ENCODE data around the gene QSOX2. TPM values are rescaled to one million over a fixed set of nuclear protein-coding genes. Genes with fewer than 3 reads are reported as not detected.
A peak's percentile ranks its signal among the peaks of the same experiment; 100 is the strongest.

The QSOX2 gene
- total RNA-seq, 1 donor: 12.7 TPM

GRCh38 chr9:136225748-136226679 lies 19.6 kb downstream of the QSOX2 start:
- Histone ChIP-seq H3K4me3 (ENCODE audit: insufficient read depth, low read length) (no peak overlapping the region), H3K4me2 (ENCODE audit: insufficient read depth, low read length) (no peak overlapping the region), H3K36me3 (ENCODE audit: insufficient read depth, low read length) (peaks cover 10% of the 10 kb centered on the region), H3K27me3 (ENCODE audit: insufficient read depth, low read length) (no peaks in the 10 kb centered on the region), H3K9me3 (ENCODE audit: low read depth, low read length) (no peaks in the 10 kb centered on the region), H3K4me1 (ENCODE audit: insufficient read depth, low read length) (peaks cover 14% of the 10 kb centered on the region), H2AFZ (ENCODE audit: low read length) (no peak overlapping the region), H4K20me1 (ENCODE audit: insufficient read depth, low read length) (peaks cover 24% of the 10 kb centered on the region), H3K79me2 (ENCODE audit: insufficient read depth, low read length) (peaks cover 11% of the 10 kb centered on the region), H3K27ac (ENCODE audit: low read depth, low read length) (no peak overlapping the region)
- peak; percentile 94 for DNase-seq (ENCODE audit: insufficient read length, low spot score, missing footprints)
- TF ChIP-seq CTCF (IDR thresholded peaks at IDR 0.05; ENCODE audit: extremely low read depth, low read depth, low read length): peak; percentile 81

- TF ChIP-seq CTCF (IDR thresholded peaks at IDR 0.05; ENCODE audit: extremely low read depth, low read depth, low read length): no peak
- Histone ChIP-seq H3K9me3 (ENCODE audit: low read depth, low read length) (no peaks in the 10 kb centered on the region), H3K4me1 (ENCODE audit: insufficient read depth, low read length) (peaks cover 14% of the 10 kb centered on the region), H3K27ac (ENCODE audit: low read depth, low read length) (no peak overlapping the region), H3K4me2 (ENCODE audit: insufficient read depth, low read length) (no peak overlapping the region), H3K36me3 (ENCODE audit: insufficient read depth, low read length) (peaks cover 10% of the 10 kb centered on the region), H3K4me3 (ENCODE audit: insufficient read depth, low read length) (no peak overlapping the region), H3K79me2 (ENCODE audit: insufficient read depth, low read length) (peaks cover 10% of the 10 kb centered on the region), H3K27me3 (ENCODE audit: insufficient read depth, low read length) (no peaks in the 10 kb centered on the region), H2AFZ (ENCODE audit: low read length) (no peak overlapping the region), H4K20me1 (ENCODE audit: insufficient read depth, low read length) (peaks cover 27% of the 10 kb centered on the region)
- DNase-seq (ENCODE audit: insufficient read length, low spot score, missing footprints): peak; percentile 71
Observed at GRCh38 chr9:136225366-136225747, 20.3 kb downstream of the QSOX2 start.

GRCh38 chr9:136223871-136224640 lies 21.6 kb downstream of the QSOX2 start:
- DNase-seq (ENCODE audit: insufficient read length, low spot score, missing footprints): no peak
- H3K4me2 ChIP-seq (ENCODE audit: insufficient read depth, low read length): no peak overlapping the region
- peaks cover 10% of the 10 kb centered on the region for H3K36me3 ChIP-seq (ENCODE audit: insufficient read depth, low read length)
- peaks cover 37% of the 10 kb centered on the region for H4K20me1 ChIP-seq (ENCODE audit: insufficient read depth, low read length)
- H2AFZ ChIP-seq (ENCODE audit: low read length): no peak overlapping the region
- no peaks in the 10 kb centered on the region for H3K9me3 ChIP-seq (ENCODE audit: low read depth, low read length)
- H3K27ac ChIP-seq (ENCODE audit: low read depth, low read length): no peak overlapping the region
- TF ChIP-seq CTCF (IDR thresholded peaks at IDR 0.05; ENCODE audit: extremely low read depth, low read depth, low read length): no peak
- H3K4me1 ChIP-seq (ENCODE audit: insufficient read depth, low read length): peaks cover 13% of the 10 kb centered on the region
- H3K4me3 ChIP-seq (ENCODE audit: insufficient read depth, low read length): no peak overlapping the region
- peaks cover 6% of the 10 kb centered on the region for H3K79me2 ChIP-seq (ENCODE audit: insufficient read depth, low read length)
- H3K27me3 ChIP-seq (ENCODE audit: insufficient read depth, low read length): no peaks in the 10 kb centered on the region

GRCh38 chr9:136222906-136223285 lies 22.7 kb downstream of the QSOX2 start:
- no peak for TF ChIP-seq CTCF (IDR thresholded peaks at IDR 0.05; ENCODE audit: extremely low read depth, low read depth, low read length)
- Histone ChIP-seq H3K4me3 (ENCODE audit: insufficient read depth, low read length) (no peak overlapping the region), H3K4me1 (ENCODE audit: insufficient read depth, low read length) (peaks cover 1% of the 10 kb centered on the region), H4K20me1 (ENCODE audit: insufficient read depth, low read length) (peaks cover 41% of the 10 kb centered on the region), H3K36me3 (ENCODE audit: insufficient read depth, low read length) (peaks cover 10% of the 10 kb centered on the region), H3K79me2 (ENCODE audit: insufficient read depth, low read length) (peaks cover 6% of the 10 kb centered on the region), H3K9me3 (ENCODE audit: low read depth, low read length) (no peaks in the 10 kb centered on the region), H2AFZ (ENCODE audit: low read length) (no peak overlapping the region), H3K27me3 (ENCODE audit: insufficient read depth, low read length) (no peaks in the 10 kb centered on the region), H3K4me2 (ENCODE audit: insufficient read depth, low read length) (no peak overlapping the region), H3K27ac (ENCODE audit: low read depth, low read length) (no peak overlapping the region)
- no peak for DNase-seq (ENCODE audit: insufficient read length, low spot score, missing footprints)
